Panc1 (cell line): Measurements from ENCODE around the gene DENND1B. TPM values are rescaled to one million over a fixed set of nuclear protein-coding genes. Genes with fewer than 3 reads are reported as not detected.
"Not testable (repeated sequence)": the region's sequence is repeated elsewhere in the genome, so short reads cannot be mapped to it uniquely, and the experiment has no call there.

ENCODE experiments used
- ATAC-seq: fragments of 200-7000 bp; cut with Tn5 transposase; 2 replicates; pipeline ENCODE4 v1.9.1; 2020; ENCODE audit warnings: mild to moderate bottlenecking, moderate library complexity
- BruUV-seq: library from RNA; stranded (reverse); fragments of 400-500 nt; replicated peaks from 2 replicates; lab custom pipeline; 2021; lab: Mats Ljungman, UMichigan
- CTCF ChIA-PET: fragments of 300-600 bp; sonication (Branson Sonifier 250); formaldehyde crosslinking; loops from one replicate; lab custom pipeline; 2022; ENCODE audit warnings: antibody characterized with exemption; lab: Charles Lee
- POLR2A ChIA-PET: fragments of 300-600 bp; sonication (Branson Sonifier 250); formaldehyde crosslinking; loops from one replicate; lab custom pipeline; 2022; ENCODE audit warnings: antibody characterized with exemption; lab: Charles Lee
- DNase-seq: peaks from one replicate; pipeline ENCODE4 v3.0.0-alpha.2; 2010; ENCODE audit warnings: low read depth, low spot score
- H3K27ac ChIP-seq: 2 replicates; pipeline ENCODE4 v1.5.1; 2011; ENCODE audit warnings: mild to moderate bottlenecking, low read length, inconsistent platforms
- H3K27me3 ChIP-seq: fragments of 200-500 bp; sonication (Bioruptor generic); 2 replicates; pipeline ENCODE4 v1.6.0; 2014; ENCODE audit warnings: low read length, inconsistent platforms; ENCODE audit not compliant: control insufficient read depth, insufficient read depth
- H3K36me3 ChIP-seq: fragments of 200-500 bp; sonication (Bioruptor generic); 2 replicates; pipeline ENCODE4 v1.5.1; 2014; ENCODE audit warnings: inconsistent platforms, mild to moderate bottlenecking, low read length, moderate library complexity; ENCODE audit not compliant: control insufficient read depth, insufficient read depth
- H3K4me1 ChIP-seq: 2 replicates; pipeline ENCODE4 v1.5.1; 2011; ENCODE audit warnings: inconsistent platforms, mild to moderate bottlenecking, low read length, moderate library complexity; ENCODE audit not compliant: control insufficient read depth, insufficient read depth
- H3K4me3 ChIP-seq, 2 experiments: 2 replicates each; pipeline ENCODE4 v1.5.1; 2011 to 2012; ENCODE audit warnings: low read depth in 2 of 2, low read length in 2 of 2, mild to moderate bottlenecking in 2 of 2, inconsistent platforms in 1 of 2, moderate library complexity in 1 of 2
- H3K9me3 ChIP-seq: fragments of 200-500 bp; sonication (Bioruptor generic); 2 replicates; pipeline ENCODE4 v1.5.1; 2014; ENCODE audit warnings: low read depth, mild to moderate bottlenecking, inconsistent platforms, low read length, moderate library complexity; ENCODE audit not compliant: control insufficient read depth, insufficient read depth
- POLR2AphosphoS5 ChIP-seq: IDR thresholded peaks from 2 replicates; pipeline ENCODE4 v1.6.1; 2012; ENCODE audit warnings: mild to moderate bottlenecking, low read depth, low read length, moderate library complexity
- SIN3A ChIP-seq: IDR thresholded peaks from 2 replicates; pipeline ENCODE4 v1.6.1; 2012; ENCODE audit warnings: low read depth, mild to moderate bottlenecking, low read length, moderate library complexity, borderline replicate concordance; ENCODE audit not compliant: insufficient read depth
- TCF7L2 ChIP-seq: IDR thresholded peaks from 2 replicates; pipeline ENCODE4 v1.6.1; 2011; ENCODE audit warnings: mild to moderate bottlenecking, low read depth, low read length, inconsistent platforms
- in situ Hi-C: cut with HindIII; loops from 2 replicates; pipeline ENCODE4 v1.10.0; 2016; ENCODE audit warnings: low sequenced_read_pairs, low pct_unique_long_range_greater_than_20kb
- intact Hi-C: fragments of 100-400 bp; cut with micrococcal nuclease; formaldehyde crosslinking; loops from one replicate; pipeline ENCODE4 v1.10.0; 2022; ENCODE audit not compliant: unreplicated experiment
- total RNA-seq: library from RNA; stranded (reverse); gene quantifications from one replicate; pipeline ENCODE4 v1.2.1, GENCODE V29; 2021; ENCODE audit not compliant: unreplicated experiment
- TF ChIP-seq, protein P1 (sequence below), 2 experiments: IDR thresholded peaks; 2 replicates each; pipeline ENCODE4 v1.6.1; 2011 to 2012; ENCODE audit warnings: low read depth in 2 of 2, control low read depth in 1 of 2, low read length in 1 of 2, mild to moderate bottlenecking in 1 of 2, moderate library complexity in 1 of 2; ENCODE audit not compliant: insufficient read depth in 1 of 2
- TF ChIP-seq, protein P2 (sequence below): fragments of 450-650 bp; IDR thresholded peaks from 2 replicates; pipeline ENCODE4 v1.5.1; 2017; ENCODE audit warnings: mild to moderate bottlenecking

Gene DENND1B
- total RNA-seq, 1 experiment from 2014 or later = 7.7 TPM

DNA sequence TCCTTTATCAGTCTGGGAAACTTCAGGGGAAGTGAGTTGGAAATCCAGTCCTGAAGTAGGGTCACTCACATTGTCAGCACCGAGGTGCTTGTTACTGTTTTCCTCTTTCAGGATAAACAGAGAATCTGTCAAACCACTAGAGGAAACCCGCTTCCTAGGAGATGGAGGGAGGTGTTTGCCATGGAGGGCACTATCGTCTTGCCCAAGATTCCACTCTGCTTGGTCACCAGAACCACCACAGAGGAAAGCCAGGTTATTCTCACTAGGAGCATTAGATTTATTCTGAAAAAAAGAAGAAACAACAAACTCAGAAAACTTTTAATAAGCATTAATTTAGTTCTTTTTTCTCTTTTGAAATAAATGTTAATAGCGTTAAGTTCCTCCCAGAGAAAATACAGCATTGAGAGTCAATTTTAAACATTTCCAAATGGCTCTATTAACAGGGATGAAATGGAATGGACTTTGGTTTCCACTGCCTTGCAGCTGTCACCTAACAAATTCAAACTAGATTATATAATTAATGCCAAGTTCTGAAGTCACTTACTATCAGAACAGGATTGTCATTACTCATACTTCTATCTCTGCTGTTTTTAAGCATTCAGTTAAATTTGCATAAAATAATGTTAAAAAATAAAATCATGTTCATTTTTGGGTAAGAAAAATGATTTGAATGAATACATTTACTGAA is 264.4 kb downstream of the DENND1B start:
- no peak for DNase-seq
- POLR2A ChIA-PET = no interaction called here
- no TSS peak for BruUV-seq
- Histone ChIP-seq H3K36me3 (no peaks in the 10 kb centered on the region; the same call in 1 of the 2 replicates), H3K27ac (no peak overlapping the region), H3K9me3 (no peaks in the 10 kb centered on the region), H3K4me3 (no peak overlapping the region), H3K27me3 (no peaks in the 10 kb centered on the region), H3K4me1 (no peaks in the 10 kb centered on the region)
- in situ Hi-C loops = no loop called here
- TF ChIP-seq, protein P1, sequence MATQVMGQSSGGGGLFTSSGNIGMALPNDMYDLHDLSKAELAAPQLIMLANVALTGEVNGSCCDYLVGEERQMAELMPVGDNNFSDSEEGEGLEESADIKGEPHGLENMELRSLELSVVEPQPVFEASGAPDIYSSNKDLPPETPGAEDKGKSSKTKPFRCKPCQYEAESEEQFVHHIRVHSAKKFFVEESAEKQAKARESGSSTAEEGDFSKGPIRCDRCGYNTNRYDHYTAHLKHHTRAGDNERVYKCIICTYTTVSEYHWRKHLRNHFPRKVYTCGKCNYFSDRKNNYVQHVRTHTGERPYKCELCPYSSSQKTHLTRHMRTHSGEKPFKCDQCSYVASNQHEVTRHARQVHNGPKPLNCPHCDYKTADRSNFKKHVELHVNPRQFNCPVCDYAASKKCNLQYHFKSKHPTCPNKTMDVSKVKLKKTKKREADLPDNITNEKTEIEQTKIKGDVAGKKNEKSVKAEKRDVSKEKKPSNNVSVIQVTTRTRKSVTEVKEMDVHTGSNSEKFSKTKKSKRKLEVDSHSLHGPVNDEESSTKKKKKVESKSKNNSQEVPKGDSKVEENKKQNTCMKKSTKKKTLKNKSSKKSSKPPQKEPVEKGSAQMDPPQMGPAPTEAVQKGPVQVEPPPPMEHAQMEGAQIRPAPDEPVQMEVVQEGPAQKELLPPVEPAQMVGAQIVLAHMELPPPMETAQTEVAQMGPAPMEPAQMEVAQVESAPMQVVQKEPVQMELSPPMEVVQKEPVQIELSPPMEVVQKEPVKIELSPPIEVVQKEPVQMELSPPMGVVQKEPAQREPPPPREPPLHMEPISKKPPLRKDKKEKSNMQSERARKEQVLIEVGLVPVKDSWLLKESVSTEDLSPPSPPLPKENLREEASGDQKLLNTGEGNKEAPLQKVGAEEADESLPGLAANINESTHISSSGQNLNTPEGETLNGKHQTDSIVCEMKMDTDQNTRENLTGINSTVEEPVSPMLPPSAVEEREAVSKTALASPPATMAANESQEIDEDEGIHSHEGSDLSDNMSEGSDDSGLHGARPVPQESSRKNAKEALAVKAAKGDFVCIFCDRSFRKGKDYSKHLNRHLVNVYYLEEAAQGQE (IDR thresholded peaks at IDR 0.05; ENCODE audit: insufficient read depth in 1 of 2, low read depth in 2 of 2, low read length in 1 of 2) = no peak
- TF ChIP-seq, protein P2, sequence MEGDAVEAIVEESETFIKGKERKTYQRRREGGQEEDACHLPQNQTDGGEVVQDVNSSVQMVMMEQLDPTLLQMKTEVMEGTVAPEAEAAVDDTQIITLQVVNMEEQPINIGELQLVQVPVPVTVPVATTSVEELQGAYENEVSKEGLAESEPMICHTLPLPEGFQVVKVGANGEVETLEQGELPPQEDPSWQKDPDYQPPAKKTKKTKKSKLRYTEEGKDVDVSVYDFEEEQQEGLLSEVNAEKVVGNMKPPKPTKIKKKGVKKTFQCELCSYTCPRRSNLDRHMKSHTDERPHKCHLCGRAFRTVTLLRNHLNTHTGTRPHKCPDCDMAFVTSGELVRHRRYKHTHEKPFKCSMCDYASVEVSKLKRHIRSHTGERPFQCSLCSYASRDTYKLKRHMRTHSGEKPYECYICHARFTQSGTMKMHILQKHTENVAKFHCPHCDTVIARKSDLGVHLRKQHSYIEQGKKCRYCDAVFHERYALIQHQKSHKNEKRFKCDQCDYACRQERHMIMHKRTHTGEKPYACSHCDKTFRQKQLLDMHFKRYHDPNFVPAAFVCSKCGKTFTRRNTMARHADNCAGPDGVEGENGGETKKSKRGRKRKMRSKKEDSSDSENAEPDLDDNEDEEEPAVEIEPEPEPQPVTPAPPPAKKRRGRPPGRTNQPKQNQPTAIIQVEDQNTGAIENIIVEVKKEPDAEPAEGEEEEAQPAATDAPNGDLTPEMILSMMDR = no peak
- no peak for TF ChIP-seq POLR2AphosphoS5
- CTCF ChIA-PET = no interaction called here
- no peak for ATAC-seq
- intact Hi-C loops = no loop called here

DNA sequence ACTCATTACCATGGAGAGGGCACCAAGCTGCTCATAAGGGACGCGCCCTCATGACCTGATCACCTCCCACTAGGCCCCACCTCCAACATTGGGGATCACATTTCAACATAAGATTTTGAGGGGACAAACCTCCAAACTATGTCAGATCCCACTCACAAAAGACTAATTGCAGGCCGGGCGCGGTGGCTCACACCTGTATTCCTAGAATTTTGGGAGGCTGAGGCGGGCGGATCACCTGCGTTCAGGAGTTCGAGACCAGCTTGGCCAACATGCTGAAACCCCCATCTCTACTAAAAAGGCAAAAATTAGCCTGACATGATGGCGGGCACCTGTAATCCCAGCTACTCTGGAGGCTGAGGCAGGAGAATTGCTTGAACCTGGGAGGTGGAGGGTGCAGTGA is 278.6 kb downstream of the DENND1B start:
- in situ Hi-C loops = no loop called here
- ChIA-PET POLR2A (no interaction called here), CTCF (no interaction called here)
- Histone ChIP-seq H3K9me3 (no peaks in the 10 kb centered on the region), H3K4me1 (no peaks in the 10 kb centered on the region), H3K36me3 (no peaks in the 10 kb centered on the region), H3K27me3 (no peaks in the 10 kb centered on the region), H3K4me3 (no peak overlapping the region), H3K27ac (no peak overlapping the region)
- no TSS peak for BruUV-seq
- DNase-seq (no peak), ATAC-seq (no peak)
- intact Hi-C loops = no loop called here
- TF ChIP-seq, protein P1 (IDR thresholded peaks at IDR 0.05; ENCODE audit: insufficient read depth in 1 of 2, low read depth in 2 of 2, low read length in 1 of 2) = no peak
- TF ChIP-seq SIN3A (no peak), TCF7L2 (no peak), POLR2AphosphoS5 (no peak)
- TF ChIP-seq, protein P2 = no peak

- intact Hi-C loops, H3K4me3 ChIP-seq, H3K27ac ChIP-seq, H3K9me3 ChIP-seq, H3K36me3 ChIP-seq, ATAC-seq, in situ Hi-C loops, BruUV-seq, DNase-seq, CTCF ChIA-PET, H3K27me3 ChIP-seq, H3K4me1 ChIP-seq: not testable (repeated sequence)
- POLR2A ChIA-PET = interaction anchor here (0.6 kb wide), 1 partner anchor 24 kb away, joined by 3 read pairs; no protein-coding TSS in a partner anchor
Measured at GRCh38 chr1:197491505-197491904, 283.8 kb downstream of the DENND1B start.
